Astrocyte (in vitro differentiated cells and primary cell): ENCODE results near the gene METAP1. TPM values are rescaled to one million over a fixed set of nuclear protein-coding genes. Genes with fewer than 3 reads are reported as not detected.

Experiments
- DNase-seq: peaks from one replicate; pipeline ENCODE4 v3.0.0-alpha.2; 2010; ENCODE audit warnings: low read depth
- FAIRE-seq: peaks from 2 replicates; lab custom pipeline; 2011; peaks lifted over from hg19 to GRCh38; lab: Jason Lieb, UNC
- H2AFZ ChIP-seq: 2 replicates; pipeline ENCODE4 v1.6.0; 2012; ENCODE audit warnings: low read depth, low read length, inconsistent platforms
- H3K27ac ChIP-seq: 2 replicates; pipeline ENCODE4 v1.5.1; 2011; ENCODE audit warnings: low read depth, low read length, inconsistent platforms
- H3K27me3 ChIP-seq: 2 replicates; pipeline ENCODE4 v1.6.0; 2011; ENCODE audit warnings: low read length, inconsistent platforms; ENCODE audit not compliant: insufficient read depth
- H3K36me3 ChIP-seq: 2 replicates; pipeline ENCODE4 v1.5.1; 2011; ENCODE audit warnings: low read length, inconsistent platforms; ENCODE audit not compliant: insufficient read depth
- H3K4me1 ChIP-seq: 2 replicates; pipeline ENCODE4 v1.5.1; 2011; ENCODE audit warnings: low read length, inconsistent platforms; ENCODE audit not compliant: insufficient read depth
- H3K4me2 ChIP-seq: 2 replicates; pipeline ENCODE4 v1.6.0; 2012; ENCODE audit warnings: low read length, inconsistent platforms
- H3K4me3 ChIP-seq: 2 replicates; pipeline ENCODE4 v1.5.1; 2011; ENCODE audit warnings: low read depth, mild to moderate bottlenecking, low read length, inconsistent platforms; ENCODE audit not compliant: insufficient read depth
- H3K79me2 ChIP-seq: 2 replicates; pipeline ENCODE4 v1.6.0; 2012; ENCODE audit warnings: mild to moderate bottlenecking, low read length, inconsistent platforms; ENCODE audit not compliant: insufficient read depth
- H3K9ac ChIP-seq: 2 replicates; pipeline ENCODE4 v1.6.0; 2012; ENCODE audit warnings: mild to moderate bottlenecking, low read length, inconsistent platforms
- H3K9me3 ChIP-seq: 2 replicates; pipeline ENCODE4 v1.5.1; 2012; ENCODE audit warnings: low read depth, mild to moderate bottlenecking, low read length, inconsistent platforms; ENCODE audit not compliant: insufficient read depth
- H4K20me1 ChIP-seq: 2 replicates; pipeline ENCODE4 v1.6.0; 2012; ENCODE audit warnings: low read length, inconsistent platforms; ENCODE audit not compliant: insufficient read depth
- H3K27ac Mint-ChIP-seq: one replicate; pipeline ENCODE4 v1.8.0; 2021; ENCODE audit warnings: mild to moderate bottlenecking, mixed read lengths; ENCODE audit not compliant: unreplicated experiment
- H3K27me3 Mint-ChIP-seq: one replicate; pipeline ENCODE4 v1.8.0; 2021; ENCODE audit warnings: low read depth, mixed read lengths; ENCODE audit not compliant: unreplicated experiment
- H3K36me3 Mint-ChIP-seq: one replicate; pipeline ENCODE4 v1.8.0; 2021; ENCODE audit warnings: low read depth, mixed read lengths; ENCODE audit not compliant: unreplicated experiment
- H3K4me1 Mint-ChIP-seq: one replicate; pipeline ENCODE4 v1.8.0; 2021; ENCODE audit warnings: low read depth, mixed read lengths; ENCODE audit not compliant: unreplicated experiment
- H3K4me3 Mint-ChIP-seq: one replicate; pipeline ENCODE4 v1.8.0; 2021; ENCODE audit warnings: mild to moderate bottlenecking, moderate library complexity, mixed read lengths; ENCODE audit not compliant: unreplicated experiment
- H3K9me3 Mint-ChIP-seq: one replicate; pipeline ENCODE4 v1.8.0; 2021; ENCODE audit warnings: mild to moderate bottlenecking, mixed read lengths; ENCODE audit not compliant: unreplicated experiment
- CTCF ChIP-seq: IDR thresholded peaks from 2 replicates; pipeline ENCODE4 v1.5.1; 2011; ENCODE audit warnings: low read depth, mild to moderate bottlenecking, inconsistent platforms, low read length, moderate library complexity; ENCODE audit not compliant: insufficient read depth
- EZH2 ChIP-seq: IDR thresholded peaks from 2 replicates; pipeline ENCODE4 v1.6.1; 2012; ENCODE audit warnings: mild to moderate bottlenecking, low read length, inconsistent platforms; ENCODE audit not compliant: insufficient read depth
- total RNA-seq: library from RNA; stranded (reverse); gene quantifications from 2 replicates; pipeline ENCODE4 v1.2.1, GENCODE V29; 2021

The METAP1 gene
- total RNA-seq, 1 donor from 2014 or later: 60.9 TPM

DNA sequence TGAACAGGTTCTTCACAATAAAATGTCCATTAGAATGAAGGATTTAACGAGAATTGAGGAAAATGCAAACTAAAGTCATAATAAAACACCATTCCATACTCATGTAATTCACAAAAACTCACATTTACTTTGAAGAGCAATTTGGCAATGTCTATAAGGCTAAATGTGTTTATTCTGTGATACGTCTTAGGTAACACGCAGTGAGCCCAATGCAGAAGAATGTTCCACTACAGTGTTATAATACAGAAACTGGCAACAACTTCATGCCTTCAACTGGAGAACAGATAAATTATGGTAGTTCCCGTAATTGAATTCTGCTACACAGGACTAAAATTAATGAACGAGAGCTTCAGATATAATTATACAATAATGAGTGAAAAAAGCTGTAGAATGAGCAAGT lies 75.6 kb downstream of the METAP1 start:
- Mint-ChIP-seq H3K9me3 (no peaks in the 10 kb centered on the region), H3K27me3 (no peaks in the 10 kb centered on the region), H3K36me3 (peaks cover 14% of the 10 kb centered on the region), H3K4me3 (no peak overlapping the region), H3K4me1 (peaks cover 3% of the 10 kb centered on the region), H3K27ac (no peak overlapping the region)
- peaks cover 44% of the 10 kb centered on the region for H3K36me3 ChIP-seq
- DNase-seq: no peak
- H3K9ac ChIP-seq: no peak overlapping the region
- H3K4me1 ChIP-seq: no peaks in the 10 kb centered on the region
- H3K27me3 ChIP-seq: no peaks in the 10 kb centered on the region
- H3K27ac ChIP-seq: no peak overlapping the region
- no peak for TF ChIP-seq EZH2
- no peak for TF ChIP-seq CTCF
- peak; percentile 52 for FAIRE-seq
- H2AFZ ChIP-seq: no peak overlapping the region
- peaks cover 4% of the 10 kb centered on the region for H4K20me1 ChIP-seq
- H3K79me2 ChIP-seq: no peaks in the 10 kb centered on the region
- no peaks in the 10 kb centered on the region for H3K9me3 ChIP-seq
- H3K4me2 ChIP-seq: no peak overlapping the region
- no peak overlapping the region for H3K4me3 ChIP-seq

DNA sequence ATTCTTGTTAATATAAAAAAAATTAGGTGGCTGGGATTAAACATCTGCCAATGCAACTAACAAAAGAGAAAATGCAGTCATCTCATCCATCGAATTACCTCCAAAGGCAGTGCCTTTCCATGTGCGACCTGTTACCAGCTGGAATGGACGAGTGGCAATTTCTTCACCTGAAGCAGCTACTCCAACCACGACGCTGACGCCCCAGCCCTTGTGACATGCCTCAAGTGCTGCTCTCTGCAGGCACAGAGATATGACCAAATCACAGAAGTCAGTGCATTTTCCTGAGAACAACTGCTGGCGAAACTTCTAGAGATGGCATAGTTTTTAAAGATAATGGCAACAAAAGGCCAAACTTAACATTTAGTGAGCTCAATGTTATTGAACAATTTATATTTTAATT lies 79.3 kb downstream of the METAP1 start:
- peaks cover 5% of the 10 kb centered on the region for H3K4me1 Mint-ChIP-seq
- Histone ChIP-seq H3K27me3 (no peaks in the 10 kb centered on the region), H3K36me3 (peaks cover 58% of the 10 kb centered on the region), H3K27ac (no peak overlapping the region), H3K9me3 (no peaks in the 10 kb centered on the region), H3K4me2 (no peak overlapping the region), H3K4me1 (no peaks in the 10 kb centered on the region), H3K4me3 (no peak overlapping the region), H3K9ac (no peak overlapping the region), H2AFZ (no peak overlapping the region), H4K20me1 (peaks cover 9% of the 10 kb centered on the region), H3K79me2 (peaks cover 9% of the 10 kb centered on the region)
- H3K9me3 Mint-ChIP-seq: no peaks in the 10 kb centered on the region
- TF ChIP-seq CTCF (no peak), EZH2 (no peak)
- no peaks in the 10 kb centered on the region for H3K27me3 Mint-ChIP-seq
- H3K4me3 Mint-ChIP-seq: no peak overlapping the region
- peak overlapping the region; percentile 26 for H3K27ac Mint-ChIP-seq
- FAIRE-seq (no peak), DNase-seq (no peak)
- peaks cover 20% of the 10 kb centered on the region for H3K36me3 Mint-ChIP-seq

GRCh38 chr4:99076292-99076976 lies 80.9 kb downstream of the METAP1 start:
- H3K4me3 ChIP-seq: no peak overlapping the region
- no peak overlapping the region for H3K27ac ChIP-seq
- no peaks in the 10 kb centered on the region for H3K4me1 ChIP-seq
- no peak overlapping the region for H2AFZ ChIP-seq
- peaks cover 12% of the 10 kb centered on the region for H4K20me1 ChIP-seq
- Mint-ChIP-seq H3K27ac (no peak overlapping the region), H3K4me1 (peaks cover 5% of the 10 kb centered on the region), H3K27me3 (no peaks in the 10 kb centered on the region), H3K4me3 (no peak overlapping the region), H3K9me3 (no peaks in the 10 kb centered on the region), H3K36me3 (peaks cover 20% of the 10 kb centered on the region)
- FAIRE-seq: no peak
- no peak overlapping the region for H3K9ac ChIP-seq
- no peaks in the 10 kb centered on the region for H3K27me3 ChIP-seq
- H3K4me2 ChIP-seq: no peak overlapping the region
- no peak for TF ChIP-seq CTCF
- no peak for TF ChIP-seq EZH2
- H3K79me2 ChIP-seq: peaks cover 14% of the 10 kb centered on the region
- no peak for DNase-seq
- H3K36me3 ChIP-seq: peaks cover 67% of the 10 kb centered on the region
- H3K9me3 ChIP-seq: no peaks in the 10 kb centered on the region
